NK-92 (cell line): ENCODE measurements around the gene DRC3.
"Not testable (repeated sequence)": the region's sequence is repeated elsewhere in the genome, so short reads cannot be mapped to it uniquely, and the experiment has no call there.

Experiments used
- DNase-seq: peaks from one replicate; lab custom pipeline; 2025; ENCODE audit not compliant: unreplicated experiment; lab: John Stamatoyannopoulos, UW

Gene DRC3

GRCh38 chr17:17972126-17972951 lies at the start of gene DRC3, which contains the start of gene TOM1L2:
Gene DRC3, plus strand, starts transcription at chr17:17972862. Its CDS starts 4,737 bp downstream, at chr17:17977599.
Gene TOM1L2, minus strand, starts transcription at chr17:17972400. Its CDS starts 87 bp downstream, at chr17:17972313.
- peak; percentile 99 for DNase-seq

- no peak for DNase-seq
These were observed 48.4 kb upstream of the DRC3 start for GRCh38 chr17:17924131-17924856.

GRCh38 chr17:17924857-17925250 lies 47.8 kb upstream of the DRC3 start:
- DNase-seq, result no peak

GRCh38 chr17:17926036-17926435 lies 46.6 kb upstream of the DRC3 start:
- DNase-seq, result no peak

- DNase-seq, result no peak
These were observed 45.7 kb upstream of the DRC3 start for GRCh38 chr17:17926840-17927449.

GRCh38 chr17:17928398-17929287 lies 44.0 kb upstream of the DRC3 start:
- DNase-seq, result no peak

- DNase-seq, result no peak
These were observed 42.8 kb upstream of the DRC3 start for GRCh38 chr17:17929655-17930380.

GRCh38 chr17:17930674-17931073 lies 42.0 kb upstream of the DRC3 start:
- DNase-seq, result no peak

- no peak for DNase-seq
These were observed 41.5 kb upstream of the DRC3 start for GRCh38 chr17:17931159-17931558.

GRCh38 chr17:17933775-17934174 lies 38.9 kb upstream of the DRC3 start:
- no peak for DNase-seq

- no peak for DNase-seq
These were observed 38.4 kb upstream of the DRC3 start for GRCh38 chr17:17934214-17934613.

GRCh38 chr17:17934806-17935205 lies 37.9 kb upstream of the DRC3 start:
- no peak for DNase-seq

GRCh38 chr17:17935321-17936271 lies 37.1 kb upstream of the DRC3 start:
- no peak for DNase-seq

- no peak for DNase-seq
These were observed 35.3 kb upstream of the DRC3 start for GRCh38 chr17:17937201-17937853.

- DNase-seq, result no peak
These were observed 34.7 kb upstream of the DRC3 start for GRCh38 chr17:17937958-17938357.

GRCh38 chr17:17938388-17939107 lies 34.1 kb upstream of the DRC3 start:
- DNase-seq, result no peak

GRCh38 chr17:17939941-17940340 lies 32.7 kb upstream of the DRC3 start:
- DNase-seq, result not testable (repeated sequence)

- no peak for DNase-seq
These were observed 32.2 kb upstream of the DRC3 start for GRCh38 chr17:17940441-17940911.
